Adipose tissue (tissue), 3 donors: ENCODE measurements around the gene PTPRN2. TPM values are rescaled to one million over a fixed set of nuclear protein-coding genes. Genes with fewer than 3 reads are reported as not detected.
"Not testable (repeated sequence)": the region's sequence is repeated elsewhere in the genome, so short reads cannot be mapped to it uniquely, and the experiment has no call there.

Experiments
- H3K27ac ChIP-seq: one replicate; pipeline ENCODE4 v1.5.1; 2013; ENCODE audit warnings: low read depth, low read length
- WGBS, 3 donors: extraction: QIAGEN DNeasy Blood & Tissue Kit; methylation state at CpG; one replicate each; pipeline ENCODE4 v1.1.7; 2013; 5-methylcytosine and 5-hydroxymethylcytosine counted together
- polyA plus RNA-seq, 3 donors: library from polyadenylated mRNA; stranded (reverse); fragments of 200-250 nt; gene quantifications; one replicate each; pipeline ENCODE4 v1.2.3, GENCODE V29; 2013
- donor health status: healthy with polysubstance abuse.
- donor health status: Bipolar disorder and iron deficiency.
- donor health status: healthy.

The PTPRN2 gene
- polyA plus RNA-seq, 3 donors = 3.7 to 8.0 (median 7.3) TPM

GRCh38 chr7:158050441-158050977 lies 537.1 kb downstream of the PTPRN2 start:
- H3K27ac ChIP-seq = no peak overlapping the region
- WGBS, 3 donors = 65 to 76% (median 68%) methylated on average over 10 of the region's 10 CpGs

- 88 to 90% (median 89%) methylated on average over 8 of the region's 8 CpGs for WGBS, 3 donors
- H3K27ac ChIP-seq = no peak overlapping the region
These were observed 538.4 kb downstream of the PTPRN2 start for GRCh38 chr7:158049271-158049670.

- H3K27ac ChIP-seq = no peak overlapping the region
- WGBS, 3 donors = 76 to 84% (median 77%) methylated on average over 1 of the region's 1 CpG
These were observed 539.1 kb downstream of the PTPRN2 start for GRCh38 chr7:158048569-158048968.

- H3K27ac ChIP-seq = no peak overlapping the region
- 84 to 93% (median 90%) methylated on average over 14 of the region's 14 CpGs for WGBS, 3 donors
These were observed 540.1 kb downstream of the PTPRN2 start for GRCh38 chr7:158047391-158048059.

GRCh38 chr7:158046246-158046645 lies 541.4 kb downstream of the PTPRN2 start:
- not testable (repeated sequence) for H3K27ac ChIP-seq
- 84 to 88% (median 84%) methylated on average over 12 of the region's 12 CpGs for WGBS, 3 donors

DNA sequence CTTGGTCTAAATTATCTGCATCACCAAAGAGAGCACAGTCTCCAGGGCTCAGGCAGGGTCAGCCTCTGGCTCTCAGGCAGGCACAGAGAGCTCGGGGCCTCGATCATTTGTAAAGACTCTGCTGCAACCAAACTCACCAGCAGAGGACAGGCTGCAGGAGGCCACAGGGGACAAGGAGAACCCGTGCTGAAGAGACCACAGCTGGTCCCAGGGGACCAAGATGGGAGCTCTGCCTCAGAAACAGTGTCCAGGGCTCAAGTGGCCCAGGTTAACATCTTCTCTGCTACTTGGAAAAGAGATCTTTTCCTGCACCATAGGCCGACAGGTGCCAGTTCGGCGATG lies 543.2 kb downstream of the PTPRN2 start:
- H3K27ac ChIP-seq = no peak overlapping the region
- 68 to 70% (median 68%) methylated on average over 6 of the region's 6 CpGs for WGBS, 3 donors

- no peak overlapping the region for H3K27ac ChIP-seq
- WGBS, 3 donors = 54 to 65% (median 62%) methylated on average over 17 of the region's 17 CpGs
These were observed 543.8 kb downstream of the PTPRN2 start for GRCh38 chr7:158043551-158044481.

- H3K27ac ChIP-seq = no peak overlapping the region
- 85 to 92% (median 87%) methylated on average over 20 of the region's 20 CpGs for WGBS, 3 donors
These were observed 545.3 kb downstream of the PTPRN2 start for GRCh38 chr7:158042156-158042880.

- 81 to 94% (median 93%) methylated on average over 6 of the region's 6 CpGs for WGBS, 3 donors
- H3K27ac ChIP-seq = no peak overlapping the region
These were observed 547.4 kb downstream of the PTPRN2 start for GRCh38 chr7:158040199-158040598.

- no peak overlapping the region for H3K27ac ChIP-seq
These were observed 548.4 kb downstream of the PTPRN2 start for GRCh38 chr7:158039270-158039669.

DNA sequence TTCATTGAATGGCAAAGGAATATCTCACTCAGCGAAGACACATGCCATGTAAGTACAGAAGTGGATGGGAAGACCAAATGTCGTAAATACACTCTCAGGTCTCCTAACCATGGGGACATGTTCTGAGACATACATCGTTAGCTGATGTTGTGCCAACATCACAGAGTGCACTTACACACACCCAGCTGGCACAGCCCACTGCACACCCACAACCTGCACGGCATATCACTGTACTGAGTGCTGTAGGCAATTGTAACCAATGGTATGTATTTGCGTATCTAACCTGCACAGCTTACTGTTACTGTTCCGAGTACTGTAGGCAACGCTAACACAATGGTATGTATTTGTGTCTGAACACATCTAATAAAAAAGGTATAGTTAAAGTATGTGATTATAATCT lies 550.4 kb downstream of the PTPRN2 start:
- 91 to 96% (median 94%) methylated on average over 7 of the region's 7 CpGs for WGBS, 3 donors
- H3K27ac ChIP-seq = no peak overlapping the region

DNA sequence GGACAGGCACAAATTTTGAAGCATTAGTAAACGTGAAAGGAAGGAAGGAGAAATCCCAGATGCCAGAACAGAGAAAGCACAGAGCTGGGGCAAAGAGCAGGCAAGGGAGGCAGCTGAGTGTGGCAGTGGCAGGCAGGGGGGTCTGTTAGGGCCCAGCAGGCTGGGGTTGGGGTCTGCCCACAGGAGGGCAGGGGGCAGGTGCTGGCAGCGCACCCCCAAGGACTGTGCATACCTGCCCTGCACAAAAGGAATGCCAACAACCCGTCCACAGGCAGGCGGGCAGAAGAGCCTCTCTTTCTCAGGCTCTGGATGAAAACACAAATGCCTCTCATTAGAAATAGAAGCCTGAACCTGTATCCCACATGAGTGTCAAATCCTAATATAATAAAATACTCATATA lies 552.3 kb downstream of the PTPRN2 start:
- no peak overlapping the region for H3K27ac ChIP-seq
- WGBS, 3 donors = 60 to 88% (median 72%) methylated on average over 4 of the region's 4 CpGs

GRCh38 chr7:158034571-158034970 lies 553.1 kb downstream of the PTPRN2 start:
- no peak overlapping the region for H3K27ac ChIP-seq
- 60 to 86% (median 67%) methylated on average over 3 of the region's 3 CpGs for WGBS, 3 donors

GRCh38 chr7:158033925-158034324 lies 553.7 kb downstream of the PTPRN2 start:
- H3K27ac ChIP-seq = not testable (repeated sequence)
- WGBS, 3 donors = 87 to 96% (median 94%) methylated on average over 6 of the region's 6 CpGs

- 87 to 89% (median 88%) methylated on average over 8 of the region's 8 CpGs for WGBS, 3 donors
These were observed 554.4 kb downstream of the PTPRN2 start for GRCh38 chr7:158033196-158033595.

GRCh38 chr7:158032561-158033115 lies 555.0 kb downstream of the PTPRN2 start:
- no peak overlapping the region for H3K27ac ChIP-seq
- WGBS, 3 donors = 83 to 91% (median 86%) methylated on average over 11 of the region's 11 CpGs

More at GRCh38 chr7:158033196-158033595, 554.4 kb downstream of the PTPRN2 start:
- no peak overlapping the region for H3K27ac ChIP-seq

DNA sequence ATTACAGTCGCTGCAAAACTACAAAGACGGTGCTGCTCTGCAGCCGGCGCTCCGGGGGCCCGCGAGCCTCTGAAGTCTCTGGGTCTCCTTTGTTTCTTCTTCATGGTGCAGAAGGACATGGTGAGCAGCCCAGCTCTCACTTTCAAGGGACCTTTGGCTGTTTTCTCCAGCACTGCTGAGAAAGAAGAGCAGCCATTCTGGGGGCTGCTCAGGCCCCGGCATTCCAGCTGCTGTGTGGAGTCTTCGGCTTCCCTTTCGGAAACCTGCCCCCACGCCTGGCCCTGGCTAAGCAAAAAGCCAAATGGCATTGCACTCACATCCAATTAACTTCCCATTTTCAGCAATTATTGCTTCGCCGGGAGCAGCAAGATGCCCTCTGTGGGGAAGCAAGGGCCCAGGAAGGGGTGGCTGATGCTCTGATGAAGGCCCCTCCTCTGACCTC lies 555.7 kb downstream of the PTPRN2 start:
- 44 to 76% (median 52%) methylated on average over 13 of the region's 13 CpGs for WGBS, 3 donors
- no peak overlapping the region for H3K27ac ChIP-seq

- no peak overlapping the region for H3K27ac ChIP-seq
- WGBS, 3 donors = 87 to 94% (median 89%) methylated on average over 11 of the region's 11 CpGs
These were observed 557.1 kb downstream of the PTPRN2 start for GRCh38 chr7:158030566-158030965.
